Measurements from ENCODE around the gene KRT82. TPM values are rescaled to one million over a fixed set of nuclear protein-coding genes. Genes with fewer than 3 reads are reported as not detected.

The KRT82 gene
- total RNA-seq, 1 experiment from 2014 or later = not detected

DNA sequence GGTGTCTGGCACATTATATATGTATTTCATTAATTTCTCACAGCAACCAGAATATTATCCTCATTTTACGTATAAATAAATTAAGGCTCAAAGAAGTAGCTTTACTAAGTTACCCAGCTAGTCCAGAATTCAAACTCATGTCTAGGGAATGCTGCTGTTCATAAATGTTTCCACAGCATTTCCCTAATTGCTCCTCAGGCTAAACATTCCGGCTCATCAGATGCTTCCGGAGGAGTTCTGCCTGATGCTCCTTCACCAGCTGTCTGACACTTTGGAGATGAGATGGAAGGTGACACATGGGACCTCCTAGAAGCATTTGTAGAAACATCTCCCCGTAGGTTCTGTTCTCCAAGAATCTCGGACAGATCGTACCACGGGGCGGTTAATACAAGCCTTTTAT is 51.0 kb downstream of the KRT82 start:
- H3K36me3 Mint-ChIP-seq (ENCODE audit: insufficient read depth, unreplicated experiment) = no peaks in the 10 kb centered on the region
- H3K27ac Mint-ChIP-seq (ENCODE audit: unreplicated experiment) = no peak overlapping the region
- no peak overlapping the region for H3K4me3 ChIP-seq (ENCODE audit: low read depth, low read length)
- no TSS peak for BruUV-seq (replicated peaks)
- H3K27me3 ChIP-seq (replicated peaks; ENCODE audit: control insufficient read depth, insufficient read depth, low read length) = no peaks in the 10 kb centered on the region
- ChIA-PET CTCF (no interaction called here), POLR2A (no interaction called here)
- TF ChIP-seq, protein P1, sequence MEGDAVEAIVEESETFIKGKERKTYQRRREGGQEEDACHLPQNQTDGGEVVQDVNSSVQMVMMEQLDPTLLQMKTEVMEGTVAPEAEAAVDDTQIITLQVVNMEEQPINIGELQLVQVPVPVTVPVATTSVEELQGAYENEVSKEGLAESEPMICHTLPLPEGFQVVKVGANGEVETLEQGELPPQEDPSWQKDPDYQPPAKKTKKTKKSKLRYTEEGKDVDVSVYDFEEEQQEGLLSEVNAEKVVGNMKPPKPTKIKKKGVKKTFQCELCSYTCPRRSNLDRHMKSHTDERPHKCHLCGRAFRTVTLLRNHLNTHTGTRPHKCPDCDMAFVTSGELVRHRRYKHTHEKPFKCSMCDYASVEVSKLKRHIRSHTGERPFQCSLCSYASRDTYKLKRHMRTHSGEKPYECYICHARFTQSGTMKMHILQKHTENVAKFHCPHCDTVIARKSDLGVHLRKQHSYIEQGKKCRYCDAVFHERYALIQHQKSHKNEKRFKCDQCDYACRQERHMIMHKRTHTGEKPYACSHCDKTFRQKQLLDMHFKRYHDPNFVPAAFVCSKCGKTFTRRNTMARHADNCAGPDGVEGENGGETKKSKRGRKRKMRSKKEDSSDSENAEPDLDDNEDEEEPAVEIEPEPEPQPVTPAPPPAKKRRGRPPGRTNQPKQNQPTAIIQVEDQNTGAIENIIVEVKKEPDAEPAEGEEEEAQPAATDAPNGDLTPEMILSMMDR (IDR thresholded peaks at IDR 0.05; ENCODE audit: insufficient read depth in 1 of 2, low read depth in 1 of 2, low read length in 1 of 2, severe bottlenecking in 1 of 2, unreplicated experiment in 1 of 2) = no peak
- H3K36me3 ChIP-seq (ENCODE audit: control insufficient read depth, insufficient read depth, low read length) = no peaks in the 10 kb centered on the region
- no peaks in the 10 kb centered on the region for H3K4me1 ChIP-seq
- H3K4me1 Mint-ChIP-seq (ENCODE audit: low read depth, unreplicated experiment) = no peaks in the 10 kb centered on the region
- no peaks in the 10 kb centered on the region for H3K9me3 ChIP-seq
- DNase-seq = peak in 1 of 2 experiments; percentile 3
- H3K4me3 Mint-ChIP-seq (ENCODE audit: unreplicated experiment) = no peak overlapping the region
- intact Hi-C loops (cut with micrococcal nuclease; ENCODE audit: unreplicated experiment) = no loop called here
- no peaks in the 10 kb centered on the region for H3K9me3 Mint-ChIP-seq (ENCODE audit: unreplicated experiment)
- peaks cover 4% of the 10 kb centered on the region for H3K27me3 Mint-ChIP-seq (ENCODE audit: insufficient read depth, unreplicated experiment)

DNA sequence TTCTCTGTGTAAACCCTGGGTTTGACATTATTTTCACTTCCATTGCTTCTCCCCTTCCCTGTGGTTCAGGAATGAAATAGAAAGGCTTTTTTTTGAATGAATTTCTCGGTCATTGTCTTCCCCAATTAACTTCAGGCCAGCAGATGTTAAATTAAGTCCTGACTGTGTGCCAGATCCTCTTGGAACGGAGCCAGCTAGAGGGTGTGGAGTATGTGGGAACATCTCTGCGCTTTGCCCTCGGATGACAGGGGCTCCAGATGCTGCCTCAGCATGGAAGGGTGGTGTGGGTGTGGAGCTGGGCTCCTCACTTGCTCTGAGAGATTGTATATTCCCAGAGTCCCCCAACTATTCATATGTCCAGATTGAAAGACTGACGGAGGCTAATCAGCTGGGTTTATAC is 51.9 kb downstream of the KRT82 start:
- no peak overlapping the region for H3K27ac Mint-ChIP-seq (ENCODE audit: unreplicated experiment)
- no peak overlapping the region for H3K4me3 Mint-ChIP-seq (ENCODE audit: unreplicated experiment)
- TF ChIP-seq, protein P1 (IDR thresholded peaks at IDR 0.05; ENCODE audit: insufficient read depth in 1 of 2, low read depth in 1 of 2, low read length in 1 of 2, severe bottlenecking in 1 of 2, unreplicated experiment in 1 of 2) = no peak
- Histone ChIP-seq H3K4me3 (ENCODE audit: low read depth, low read length) (no peak overlapping the region), H3K27me3 (replicated peaks; ENCODE audit: control insufficient read depth, insufficient read depth, low read length) (no peaks in the 10 kb centered on the region), H3K9me3 (no peaks in the 10 kb centered on the region), H3K36me3 (ENCODE audit: control insufficient read depth, insufficient read depth, low read length) (no peaks in the 10 kb centered on the region), H3K4me1 (no peaks in the 10 kb centered on the region)
- BruUV-seq (replicated peaks) = no TSS peak
- H3K27me3 Mint-ChIP-seq (ENCODE audit: insufficient read depth, unreplicated experiment) = no peaks in the 10 kb centered on the region
- ChIA-PET CTCF (no interaction called here), POLR2A (no interaction called here)
- intact Hi-C loops (cut with micrococcal nuclease; ENCODE audit: unreplicated experiment) = no loop called here
- peak in 1 of 2 experiments; percentile 5 for DNase-seq
- no peaks in the 10 kb centered on the region for H3K36me3 Mint-ChIP-seq (ENCODE audit: insufficient read depth, unreplicated experiment)
- H3K9me3 Mint-ChIP-seq (ENCODE audit: unreplicated experiment) = no peaks in the 10 kb centered on the region
- H3K4me1 Mint-ChIP-seq (ENCODE audit: low read depth, unreplicated experiment) = no peaks in the 10 kb centered on the region

DNA sequence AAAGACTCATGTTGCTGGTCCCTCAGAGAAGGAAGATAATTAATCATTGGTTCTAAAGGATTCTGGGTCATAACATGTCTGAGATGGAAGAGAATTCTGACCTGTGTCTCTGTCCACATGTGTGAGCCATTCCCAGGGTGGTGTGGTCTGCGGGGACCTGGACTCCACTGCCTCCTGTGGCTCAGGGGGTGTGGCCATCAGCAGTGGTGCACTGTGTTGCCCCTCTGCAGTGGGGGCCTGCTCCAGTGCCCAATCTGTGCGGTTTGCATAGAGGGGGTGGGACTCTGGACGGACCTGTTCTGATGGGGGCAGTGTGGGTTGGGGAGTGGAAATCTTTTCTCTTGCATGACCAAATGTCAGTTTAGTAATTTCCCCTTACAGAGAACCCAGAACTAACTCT is 52.4 kb downstream of the KRT82 start:
- no peaks in the 10 kb centered on the region for H3K4me1 ChIP-seq
- no TSS peak for BruUV-seq (replicated peaks)
- no peak overlapping the region for H3K4me3 ChIP-seq (ENCODE audit: low read depth, low read length)
- POLR2A ChIA-PET = no interaction called here
- Mint-ChIP-seq H3K27ac (ENCODE audit: unreplicated experiment) (no peak overlapping the region), H3K27me3 (ENCODE audit: insufficient read depth, unreplicated experiment) (no peaks in the 10 kb centered on the region), H3K4me3 (ENCODE audit: unreplicated experiment) (no peak overlapping the region), H3K4me1 (ENCODE audit: low read depth, unreplicated experiment) (no peaks in the 10 kb centered on the region), H3K36me3 (ENCODE audit: insufficient read depth, unreplicated experiment) (no peaks in the 10 kb centered on the region), H3K9me3 (ENCODE audit: unreplicated experiment) (no peaks in the 10 kb centered on the region)
- CTCF ChIA-PET = no interaction called here
- no peaks in the 10 kb centered on the region for H3K9me3 ChIP-seq
- H3K36me3 ChIP-seq (ENCODE audit: control insufficient read depth, insufficient read depth, low read length) = no peaks in the 10 kb centered on the region
- no peak for DNase-seq
- TF ChIP-seq, protein P1 (IDR thresholded peaks at IDR 0.05; ENCODE audit: insufficient read depth in 1 of 2, low read depth in 1 of 2, low read length in 1 of 2, severe bottlenecking in 1 of 2, unreplicated experiment in 1 of 2) = no peak
- no peaks in the 10 kb centered on the region for H3K27me3 ChIP-seq (replicated peaks; ENCODE audit: control insufficient read depth, insufficient read depth, low read length)
- intact Hi-C loops (cut with micrococcal nuclease; ENCODE audit: unreplicated experiment) = no loop called here
